Measurements from ENCODE around the gene ORAI3. TPM values are rescaled to one million over a fixed set of nuclear protein-coding genes. Genes with fewer than 3 reads are reported as not detected.
A peak's percentile ranks its signal among the peaks of the same experiment; 100 is the strongest.

ORAI3 gene
- total and polyA plus RNA-seq, 2 of the 13 experiments (the other 11 are each of a cell fraction or from before 2014, with no cell fraction given): 11.4 to 32.0 TPM

GRCh38 chr16:30997725-30998711, 49.1 kb downstream of the ORAI3 start:
- 3% methylated on average over 13 of the region's 21 CpGs for WGBS (ENCODE audit: low lambda C conversion rate)
- Histone ChIP-seq H4K20me1 (ENCODE audit: insufficient read depth, low read length) (no peaks in the 10 kb centered on the region), H3K4me3 (replicated peaks in 1 of 3; ENCODE audit: insufficient read depth in 1 of 3, low read depth in 2 of 3, low read length in 3 of 3) (peak overlapping the region; percentile 84 to 89 (median 84)), H3K36me3 (replicated peaks in 1 of 2; ENCODE audit: control insufficient read depth in 1 of 2, insufficient read depth in 2 of 2, low read length in 2 of 2) (no peaks in the 10 kb centered on the region), H3K79me2 (ENCODE audit: insufficient read depth, low read length) (no peaks in the 10 kb centered on the region), H3K9ac (ENCODE audit: insufficient read depth, low read depth, low read length) (peak overlapping the region; percentile 74), H2AFZ (ENCODE audit: low read length) (peak overlapping the region; percentile 8), H3K4me1 (ENCODE audit: insufficient read depth, low read length) (peaks cover 91% of the 10 kb centered on the region), H3K27me3 (ENCODE audit: control insufficient read depth in 1 of 2, insufficient read depth in 2 of 2, low read length in 2 of 2) (no peaks in the 10 kb centered on the region; a peak in 1 of 5 replicates), H3K9me3 (ENCODE audit: low read length) (no peaks in the 10 kb centered on the region), H3K4me2 (ENCODE audit: low read depth, low read length) (peak overlapping the region; percentile 97), H3K27ac (ENCODE audit: extremely low read length, insufficient read depth, low read length) (peak overlapping the region; percentile 88)
- FAIRE-seq (no peak), DNase-seq (ENCODE audit: low spot score) (peak; percentile 49), ATAC-seq (peak; percentile 12)
- ChIA-PET CTCF (ENCODE audit: low intra/inter-chr PET ratio, low total read pairs) (no interaction called here), POLR2A (interaction anchor here (0.6 to 5.9 kb wide), 36 partner anchors 8 to 703 kb away, joined by 3 to 81 read pairs (median 5); partner anchors contain the start of genes ARMC5, FUS, HSD3B7 and KAT8)
- intact Hi-C loops (cut with micrococcal nuclease; ENCODE audit: unreplicated experiment) (loop anchor here (1.0 to 5.0 kb wide), 5 partner anchors 19 to 211 kb away; partner anchors contain the start of genes ZNF629, ZNF646 and ZNF668), in situ Hi-C loops (cut with HindIII; ENCODE audit: extremely low pct_ligation_motif_present, low pct_unique_long_range_greater_than_20kb) (loop anchor here (10.0 to 25.0 kb wide), 2 partner anchors 714 to 877 kb away; partner anchors contain the start of gene ZNF267)
- TSS peak; percentile 82 for BruUV-seq (replicated peaks)
- TF ChIP-seq, protein P1, sequence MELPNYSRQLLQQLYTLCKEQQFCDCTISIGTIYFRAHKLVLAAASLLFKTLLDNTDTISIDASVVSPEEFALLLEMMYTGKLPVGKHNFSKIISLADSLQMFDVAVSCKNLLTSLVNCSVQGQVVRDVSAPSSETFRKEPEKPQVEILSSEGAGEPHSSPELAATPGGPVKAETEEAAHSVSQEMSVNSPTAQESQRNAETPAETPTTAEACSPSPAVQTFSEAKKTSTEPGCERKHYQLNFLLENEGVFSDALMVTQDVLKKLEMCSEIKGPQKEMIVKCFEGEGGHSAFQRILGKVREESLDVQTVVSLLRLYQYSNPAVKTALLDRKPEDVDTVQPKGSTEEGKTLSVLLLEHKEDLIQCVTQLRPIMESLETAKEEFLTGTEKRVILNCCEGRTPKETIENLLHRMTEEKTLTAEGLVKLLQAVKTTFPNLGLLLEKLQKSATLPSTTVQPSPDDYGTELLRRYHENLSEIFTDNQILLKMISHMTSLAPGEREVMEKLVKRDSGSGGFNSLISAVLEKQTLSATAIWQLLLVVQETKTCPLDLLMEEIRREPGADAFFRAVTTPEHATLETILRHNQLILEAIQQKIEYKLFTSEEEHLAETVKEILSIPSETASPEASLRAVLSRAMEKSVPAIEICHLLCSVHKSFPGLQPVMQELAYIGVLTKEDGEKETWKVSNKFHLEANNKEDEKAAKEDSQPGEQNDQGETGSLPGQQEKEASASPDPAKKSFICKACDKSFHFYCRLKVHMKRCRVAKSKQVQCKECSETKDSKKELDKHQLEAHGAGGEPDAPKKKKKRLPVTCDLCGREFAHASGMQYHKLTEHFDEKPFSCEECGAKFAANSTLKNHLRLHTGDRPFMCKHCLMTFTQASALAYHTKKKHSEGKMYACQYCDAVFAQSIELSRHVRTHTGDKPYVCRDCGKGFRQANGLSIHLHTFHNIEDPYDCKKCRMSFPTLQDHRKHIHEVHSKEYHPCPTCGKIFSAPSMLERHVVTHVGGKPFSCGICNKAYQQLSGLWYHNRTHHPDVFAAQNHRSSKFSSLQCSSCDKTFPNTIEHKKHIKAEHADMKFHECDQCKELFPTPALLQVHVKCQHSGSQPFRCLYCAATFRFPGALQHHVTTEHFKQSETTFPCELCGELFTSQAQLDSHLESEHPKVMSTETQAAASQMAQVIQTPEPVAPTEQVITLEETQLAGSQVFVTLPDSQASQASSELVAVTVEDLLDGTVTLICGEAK (IDR thresholded peaks at IDR 0.05): no peak
- TF ChIP-seq, protein P1 (CRISPR knock-in tag; IDR thresholded peaks at IDR 0.05): peak; percentile 24; the same call in 1 of the 2 replicates
- TF ChIP-seq ZBTB46 (CRISPR knock-in tag; IDR thresholded peaks at IDR 0.05; ENCODE audit: borderline replicate concordance) (0 out of 2 replicates have a peak, but pooled peaks have one; percentile 4), HOXD1 (CRISPR knock-in tag; IDR thresholded peaks at IDR 0.05) (peak; percentile 12; the same call in 1 of the 2 replicates), ZNF709 (CRISPR knock-in tag; IDR thresholded peaks at IDR 0.05) (peak; percentile 47; the same call in 1 of the 2 replicates), ZNF598 (CRISPR knock-in tag; IDR thresholded peaks at IDR 0.05; ENCODE audit: borderline replicate concordance) (peak; percentile 81; the same call in 1 of the 2 replicates), AGO2 (optimal IDR thresholded peaks at IDR 0.05; ENCODE audit: low read depth, low read length) (peak; percentile 15)
- TF ChIP-seq, protein P2, sequence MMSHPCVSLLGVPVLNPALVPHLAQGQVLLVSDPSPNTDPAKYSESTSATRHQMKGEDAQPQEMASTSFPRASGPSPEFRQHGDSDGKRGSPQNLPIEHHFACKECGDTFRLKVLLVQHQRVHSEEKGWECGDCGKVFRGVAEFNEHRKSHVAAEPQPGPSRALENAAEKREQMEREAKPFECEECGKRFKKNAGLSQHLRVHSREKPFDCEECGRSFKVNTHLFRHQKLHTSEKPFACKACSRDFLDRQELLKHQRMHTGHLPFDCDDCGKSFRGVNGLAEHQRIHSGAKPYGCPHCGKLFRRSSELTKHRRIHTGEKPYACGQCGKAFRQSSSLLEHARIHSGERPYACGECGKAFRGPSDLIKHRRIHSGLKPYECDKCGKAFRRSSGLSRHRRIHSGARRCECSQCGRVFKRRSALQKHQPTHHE (CRISPR knock-in tag; IDR thresholded peaks at IDR 0.05; ENCODE audit: borderline replicate concordance): 0 out of 2 replicates have a peak, but pooled peaks have one; percentile 38
